ENCODE results near the gene DCC. TPM values are rescaled to one million over a fixed set of nuclear protein-coding genes. Genes with fewer than 3 reads are reported as not detected.

The DCC gene
- total and polyA plus RNA-seq, 9 of the 15 experiments (the other 6 are each of a cell fraction or from before 2014, with no cell fraction given), result not detected

- ChIA-PET CTCF (ENCODE audit: low intra/inter-chr PET ratio) (no interaction called here), POLR2A (no interaction called here)
- no peaks in the 10 kb centered on the region for H4K20me1 ChIP-seq (replicated peaks; ENCODE audit: control insufficient read depth, insufficient read depth, low read length)
- intact Hi-C loops (cut with micrococcal nuclease) (no loop called here), in situ Hi-C loops (cut with MboI) (no loop called here)
- no peak overlapping the region for H3K4me2 ChIP-seq (ENCODE audit: insufficient read depth, low read length)
- no peak for FAIRE-seq
- H3K79me2 ChIP-seq (ENCODE audit: control insufficient read depth, insufficient read depth, low read length), result no peaks in the 10 kb centered on the region
- no peaks in the 10 kb centered on the region for H3K4me1 ChIP-seq (replicated peaks in 1 of 2; ENCODE audit: control insufficient read depth in 2 of 2, insufficient read depth in 2 of 2, low read length in 2 of 2)
- no peaks in the 10 kb centered on the region for H3K9me3 ChIP-seq (replicated peaks; ENCODE audit: control insufficient read depth, insufficient read depth, low read depth, low read length)
- no peak overlapping the region for H2AFZ ChIP-seq (ENCODE audit: low read depth, low read length)
- 0% methylated on average over 3 of the region's 3 CpGs for WGBS (ENCODE audit: insufficient coverage, low coverage, missing lambda C conversion rate)
- no peak overlapping the region for H3K27ac ChIP-seq (ENCODE audit: extremely low read depth, low read depth, low read length)
- no peak for ATAC-seq
- no TSS peak for BruUV-seq (replicated peaks)
- DNase-seq (ENCODE audit: extremely low read depth in 1 of 4, low spot score in 3 of 4), result no peak
- H3K9ac ChIP-seq (ENCODE audit: insufficient read depth in 1 of 2, low read depth in 2 of 2, low read length in 2 of 2), result no peak overlapping the region
- no peaks in the 10 kb centered on the region for H3K27me3 ChIP-seq (ENCODE audit: control insufficient read depth in 2 of 2, insufficient read depth in 2 of 2, low read length in 2 of 2)
- H3K4me3 ChIP-seq, result no peak overlapping the region
- TF ChIP-seq KDM1A (IDR thresholded peaks at IDR 0.05), result no peak
- no peak for TF ChIP-seq PHTF2 (CRISPR knock-in tag; IDR thresholded peaks at IDR 0.05)
- TF ChIP-seq HDAC2 (IDR thresholded peaks at IDR 0.05), result no peak
- TF ChIP-seq, protein P1, sequence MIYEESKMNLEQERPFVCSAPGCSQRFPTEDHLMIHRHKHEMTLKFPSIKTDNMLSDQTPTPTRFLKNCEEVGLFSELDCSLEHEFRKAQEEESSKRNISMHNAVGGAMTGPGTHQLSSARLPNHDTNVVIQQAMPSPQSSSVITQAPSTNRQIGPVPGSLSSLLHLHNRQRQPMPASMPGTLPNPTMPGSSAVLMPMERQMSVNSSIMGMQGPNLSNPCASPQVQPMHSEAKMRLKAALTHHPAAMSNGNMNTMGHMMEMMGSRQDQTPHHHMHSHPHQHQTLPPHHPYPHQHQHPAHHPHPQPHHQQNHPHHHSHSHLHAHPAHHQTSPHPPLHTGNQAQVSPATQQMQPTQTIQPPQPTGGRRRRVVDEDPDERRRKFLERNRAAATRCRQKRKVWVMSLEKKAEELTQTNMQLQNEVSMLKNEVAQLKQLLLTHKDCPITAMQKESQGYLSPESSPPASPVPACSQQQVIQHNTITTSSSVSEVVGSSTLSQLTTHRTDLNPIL (CRISPR knock-in tag; IDR thresholded peaks at IDR 0.05), result no peak
- H3K9me1 ChIP-seq (ENCODE audit: control insufficient read depth, insufficient read depth, low read length), result no peaks in the 10 kb centered on the region
- no peaks in the 10 kb centered on the region for H3K36me3 ChIP-seq (ENCODE audit: control insufficient read depth, insufficient read depth, low read length)
Observed at GRCh38 chr18:52764316-52764715, 424.3 kb downstream of the DCC start.

- intact Hi-C loops (cut with micrococcal nuclease) (no loop called here), in situ Hi-C loops (cut with MboI) (no loop called here)
- no peak overlapping the region for H3K9ac ChIP-seq (ENCODE audit: insufficient read depth in 1 of 2, low read depth in 2 of 2, low read length in 2 of 2)
- no peaks in the 10 kb centered on the region for H3K79me2 ChIP-seq (ENCODE audit: control insufficient read depth, insufficient read depth, low read length)
- H4K20me1 ChIP-seq (replicated peaks; ENCODE audit: control insufficient read depth, insufficient read depth, low read length), result no peaks in the 10 kb centered on the region
- no peak overlapping the region for H3K4me2 ChIP-seq (ENCODE audit: insufficient read depth, low read length)
- no peaks in the 10 kb centered on the region for H3K9me3 ChIP-seq (replicated peaks; ENCODE audit: control insufficient read depth, insufficient read depth, low read depth, low read length)
- no peak overlapping the region for H3K4me3 ChIP-seq
- POLR2A ChIA-PET, result no interaction called here
- no peak for ATAC-seq
- 1% methylated on average over 8 of the region's 9 CpGs for WGBS (ENCODE audit: insufficient coverage, low coverage, missing lambda C conversion rate)
- no peaks in the 10 kb centered on the region for H3K9me1 ChIP-seq (ENCODE audit: control insufficient read depth, insufficient read depth, low read length)
- no peaks in the 10 kb centered on the region for H3K27me3 ChIP-seq (ENCODE audit: control insufficient read depth in 2 of 2, insufficient read depth in 2 of 2, low read length in 2 of 2)
- no peak overlapping the region for H3K27ac ChIP-seq (ENCODE audit: extremely low read depth, low read depth, low read length)
- H2AFZ ChIP-seq (ENCODE audit: low read depth, low read length), result no peak overlapping the region
- no peaks in the 10 kb centered on the region for H3K4me1 ChIP-seq (replicated peaks in 1 of 2; ENCODE audit: control insufficient read depth in 2 of 2, insufficient read depth in 2 of 2, low read length in 2 of 2)
- no peak for DNase-seq (ENCODE audit: extremely low read depth in 1 of 4, low spot score in 3 of 4)
- no TSS peak for BruUV-seq (replicated peaks)
- no peaks in the 10 kb centered on the region for H3K36me3 ChIP-seq (ENCODE audit: control insufficient read depth, insufficient read depth, low read length)
- CTCF ChIA-PET (ENCODE audit: low intra/inter-chr PET ratio), result no interaction called here
- FAIRE-seq, result no peak
- no peak for TF ChIP-seq MXD1 (CRISPR knock-in tag; IDR thresholded peaks at IDR 0.05; ENCODE audit: borderline replicate concordance, poor library complexity, severe bottlenecking)
- no peak for TF ChIP-seq MEIS2 (IDR thresholded peaks at IDR 0.05; ENCODE audit: partially characterized antibody)
- TF ChIP-seq, protein P2, sequence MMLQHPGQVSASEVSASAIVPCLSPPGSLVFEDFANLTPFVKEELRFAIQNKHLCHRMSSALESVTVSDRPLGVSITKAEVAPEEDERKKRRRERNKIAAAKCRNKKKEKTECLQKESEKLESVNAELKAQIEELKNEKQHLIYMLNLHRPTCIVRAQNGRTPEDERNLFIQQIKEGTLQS (IDR thresholded peaks at IDR 0.05), result no peak
- TF ChIP-seq, protein P2 (CRISPR knock-in tag; conservative IDR thresholded peaks at IDR 0.05), result no peak
- no peak for TF ChIP-seq ZNF699 (CRISPR knock-in tag; IDR thresholded peaks at IDR 0.05; ENCODE audit: insufficient replicate concordance)
- TF ChIP-seq TEAD4 (IDR thresholded peaks at IDR 0.05; ENCODE audit: low read length), result no peak
- no peak for TF ChIP-seq TEAD4 (CRISPR knock-in tag; IDR thresholded peaks at IDR 0.05; ENCODE audit: borderline replicate concordance)
- TF ChIP-seq NR1H2 (CRISPR knock-in tag; IDR thresholded peaks at IDR 0.05), result no peak
- no peak for TF ChIP-seq E2F3 (CRISPR knock-in tag; IDR thresholded peaks at IDR 0.05)
- no peak for TF ChIP-seq POLR2A (conservative IDR thresholded peaks at IDR 0.05)
- no peak for TF ChIP-seq EGR1 (conservative IDR thresholded peaks at IDR 0.05)
Observed at GRCh38 chr18:52766002-52766545, 426.1 kb downstream of the DCC start.

Measured in K562 (cell line).